ENCODE data around the gene SDK2. TPM values are rescaled to one million over a fixed set of nuclear protein-coding genes. Genes with fewer than 3 reads are reported as not detected.

SDK2 gene
- polyA plus RNA-seq, 3 donors = 0.01 TPM; not detected in 2

- Mint-ChIP-seq H3K36me3 (no peaks in the 10 kb centered on the region), H3K27me3 (ENCODE audit: low read depth in 3 of 3) (no peaks in the 10 kb centered on the region), H3K9me3 (peaks cover 0 to 2% (median 0%) of the 10 kb centered on the region in 7 donors), H3K4me3 (no peak overlapping the region), H3K27ac (no peak overlapping the region), H3K4me1 (no peaks in the 10 kb centered on the region)
- no peak for DNase-seq
- Histone ChIP-seq H4K20me1 (ENCODE audit: insufficient read depth, low read length) (no peaks in the 10 kb centered on the region), H3K4me2 (replicated peaks; ENCODE audit: extremely low read depth, low read length, poor library complexity, severe bottlenecking) (no peak overlapping the region), H2AFZ (ENCODE audit: insufficient read depth, low read depth, low read length, poor library complexity, severe bottlenecking) (no peak overlapping the region), H3K36me3 (replicated peaks in 1 of 2; ENCODE audit: control insufficient read depth in 1 of 2, insufficient read depth in 2 of 2, low read length in 2 of 2) (no peaks in the 10 kb centered on the region), H3K27ac (ENCODE audit: low read depth in 1 of 2, low read length in 2 of 2) (no peak overlapping the region), H3K9me3 (replicated peaks in 1 of 2; ENCODE audit: control insufficient read depth in 1 of 2, insufficient read depth in 1 of 2, low read length in 2 of 2) (no peaks in the 10 kb centered on the region), H3K4me3 (replicated peaks in 1 of 3; ENCODE audit: low read depth in 2 of 3, low read length in 3 of 3) (no peak overlapping the region), H3K79me2 (ENCODE audit: insufficient read depth, low read length) (no peaks in the 10 kb centered on the region), H3K4me1 (ENCODE audit: control insufficient read depth in 1 of 2, insufficient read depth in 2 of 2, low read length in 2 of 2) (no peaks in the 10 kb centered on the region), H3K27me3 (ENCODE audit: control insufficient read depth in 2 of 2, insufficient read depth in 2 of 2, low read length in 2 of 2) (no peaks in the 10 kb centered on the region), H3K9ac (ENCODE audit: insufficient read depth, low read length, poor library complexity, severe bottlenecking) (no peak overlapping the region)
- 100% methylated on average over 3 of the region's 5 CpGs for WGBS (ENCODE audit: insufficient coverage)
- TF ChIP-seq, protein P1, sequence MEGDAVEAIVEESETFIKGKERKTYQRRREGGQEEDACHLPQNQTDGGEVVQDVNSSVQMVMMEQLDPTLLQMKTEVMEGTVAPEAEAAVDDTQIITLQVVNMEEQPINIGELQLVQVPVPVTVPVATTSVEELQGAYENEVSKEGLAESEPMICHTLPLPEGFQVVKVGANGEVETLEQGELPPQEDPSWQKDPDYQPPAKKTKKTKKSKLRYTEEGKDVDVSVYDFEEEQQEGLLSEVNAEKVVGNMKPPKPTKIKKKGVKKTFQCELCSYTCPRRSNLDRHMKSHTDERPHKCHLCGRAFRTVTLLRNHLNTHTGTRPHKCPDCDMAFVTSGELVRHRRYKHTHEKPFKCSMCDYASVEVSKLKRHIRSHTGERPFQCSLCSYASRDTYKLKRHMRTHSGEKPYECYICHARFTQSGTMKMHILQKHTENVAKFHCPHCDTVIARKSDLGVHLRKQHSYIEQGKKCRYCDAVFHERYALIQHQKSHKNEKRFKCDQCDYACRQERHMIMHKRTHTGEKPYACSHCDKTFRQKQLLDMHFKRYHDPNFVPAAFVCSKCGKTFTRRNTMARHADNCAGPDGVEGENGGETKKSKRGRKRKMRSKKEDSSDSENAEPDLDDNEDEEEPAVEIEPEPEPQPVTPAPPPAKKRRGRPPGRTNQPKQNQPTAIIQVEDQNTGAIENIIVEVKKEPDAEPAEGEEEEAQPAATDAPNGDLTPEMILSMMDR (IDR thresholded peaks at IDR 0.05) = no peak
- intact Hi-C loops (cut with micrococcal nuclease) = no loop called here
These were observed 113.1 kb downstream of the SDK2 start for GRCh38 chr17:73531158-73531557.

DNA sequence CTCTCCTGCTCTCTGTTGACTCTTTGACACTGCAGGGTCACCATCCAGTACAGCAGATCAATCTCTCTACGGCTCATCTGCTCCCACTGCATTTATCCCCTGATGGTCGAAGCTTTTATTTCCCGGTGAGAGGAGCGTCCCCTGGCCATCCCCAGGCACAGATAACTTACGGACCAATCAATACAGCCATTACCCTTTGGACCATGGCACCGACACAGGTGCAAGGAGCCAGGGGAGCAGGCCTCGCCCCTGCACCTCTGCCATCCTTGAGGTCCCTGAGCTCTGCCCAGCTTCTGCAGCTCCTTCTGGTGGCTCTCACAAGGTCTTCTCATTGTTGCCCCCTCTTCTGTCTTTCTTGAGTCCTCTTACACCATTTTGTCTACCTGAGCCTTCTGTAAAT, 115.6 kb downstream of the SDK2 start:
- H3K27me3 Mint-ChIP-seq (ENCODE audit: low read depth in 3 of 3) = peaks cover 0 to under 1% (median 0%) of the 10 kb centered on the region in 3 donors
- no peak overlapping the region for H3K27ac Mint-ChIP-seq
- no peak overlapping the region for H3K4me2 ChIP-seq (replicated peaks; ENCODE audit: extremely low read depth, low read length, poor library complexity, severe bottlenecking)
- no peaks in the 10 kb centered on the region for H3K79me2 ChIP-seq (ENCODE audit: insufficient read depth, low read length)
- no peaks in the 10 kb centered on the region for H3K36me3 Mint-ChIP-seq
- H3K4me3 ChIP-seq (replicated peaks in 1 of 3; ENCODE audit: low read depth in 2 of 3, low read length in 3 of 3) = no peak overlapping the region
- H3K4me1 ChIP-seq (ENCODE audit: control insufficient read depth in 1 of 2, insufficient read depth in 2 of 2, low read length in 2 of 2) = no peaks in the 10 kb centered on the region
- peaks cover 0 to 1% (median 0%) of the 10 kb centered on the region in 7 donors for H3K9me3 Mint-ChIP-seq
- no peaks in the 10 kb centered on the region for H3K27me3 ChIP-seq (ENCODE audit: control insufficient read depth in 2 of 2, insufficient read depth in 2 of 2, low read length in 2 of 2)
- intact Hi-C loops (cut with micrococcal nuclease) = no loop called here
- no peak overlapping the region for H3K9ac ChIP-seq (ENCODE audit: insufficient read depth, low read length, poor library complexity, severe bottlenecking)
- H4K20me1 ChIP-seq (ENCODE audit: insufficient read depth, low read length) = no peaks in the 10 kb centered on the region
- H3K27ac ChIP-seq (ENCODE audit: low read depth in 1 of 2, low read length in 2 of 2) = no peak overlapping the region
- no peaks in the 10 kb centered on the region for H3K36me3 ChIP-seq (replicated peaks in 1 of 2; ENCODE audit: control insufficient read depth in 1 of 2, insufficient read depth in 2 of 2, low read length in 2 of 2)
- H3K4me1 Mint-ChIP-seq = no peaks in the 10 kb centered on the region
- H3K4me3 Mint-ChIP-seq = no peak overlapping the region
- no peak for DNase-seq
- H2AFZ ChIP-seq (ENCODE audit: insufficient read depth, low read depth, low read length, poor library complexity, severe bottlenecking) = no peak overlapping the region
- no peaks in the 10 kb centered on the region for H3K9me3 ChIP-seq (replicated peaks in 1 of 2; ENCODE audit: control insufficient read depth in 1 of 2, insufficient read depth in 1 of 2, low read length in 2 of 2)
- WGBS (ENCODE audit: insufficient coverage) = 76% methylated on average over 4 of the region's 7 CpGs
- TF ChIP-seq, protein P1 (IDR thresholded peaks at IDR 0.05) = no peak
